Inflammatory macrophage (primary cell): ENCODE data around the gene GDF7.

Experiments
- DNase-seq, 2 donors: peaks; one replicate each; pipeline ENCODE4 v3.0.0-alpha.2; 2020 to 2022

The GDF7 gene

GRCh38 chr2:20663196-20664070 lies 3.5 kb upstream of the GDF7 start:
- DNase-seq, result no peak

GRCh38 chr2:20664071-20664390 lies 2.9 kb upstream of the GDF7 start:
- no peak for DNase-seq

GRCh38 chr2:20664431-20665242 lies 2.3 kb upstream of the GDF7 start:
- DNase-seq, result no peak

- DNase-seq, result no peak
Measured at GRCh38 chr2:20665243-20666004, 1.5 kb upstream of the GDF7 start.

- no peak for DNase-seq
Measured at GRCh38 chr2:20666005-20666303, 990 bp upstream of the GDF7 start.

GRCh38 chr2:20667151-20667530 lies 197 bp downstream of the GDF7 start:
- DNase-seq, result no peak

GRCh38 chr2:20667531-20668401 lies 822 bp downstream of the GDF7 start:
- no peak for DNase-seq

- DNase-seq, result no peak
Measured at GRCh38 chr2:20668451-20668850, 1.5 kb downstream of the GDF7 start.

GRCh38 chr2:20668871-20669475 lies 2.0 kb downstream of the GDF7 start:
- DNase-seq, result no peak

GRCh38 chr2:20669562-20670314 lies 2.8 kb downstream of the GDF7 start:
- no peak for DNase-seq

GRCh38 chr2:20670315-20671035 lies 3.5 kb downstream of the GDF7 start:
- DNase-seq, result no peak

GRCh38 chr2:20671036-20671735 lies 4.2 kb downstream of the GDF7 start:
- no peak for DNase-seq

GRCh38 chr2:20671736-20672080 lies 4.8 kb downstream of the GDF7 start:
- no peak for DNase-seq

- DNase-seq, result no peak
Measured at GRCh38 chr2:20672201-20672951, 5.4 kb downstream of the GDF7 start.

- DNase-seq, result no peak
Measured at GRCh38 chr2:20673686-20674308, 6.9 kb downstream of the GDF7 start.

GRCh38 chr2:20674309-20674965 lies 7.5 kb downstream of the GDF7 start:
- no peak for DNase-seq

GRCh38 chr2:20674974-20675679 lies 8.2 kb downstream of the GDF7 start:
- DNase-seq, result no peak
